ENCODE measurements around the gene SNAP25. TPM values are rescaled to one million over a fixed set of nuclear protein-coding genes. Genes with fewer than 3 reads are reported as not detected.

SNAP25 gene
- total RNA-seq, 1 donor from 2014 or later: 5.6 TPM

GRCh38 chr20:10179574-10180298, 38.9 kb upstream of the SNAP25 start:
- no peak overlapping the region for H3K4me3 ChIP-seq
- H3K36me3 ChIP-seq: no peaks in the 10 kb centered on the region
- H3K27me3 ChIP-seq: no peaks in the 10 kb centered on the region
- DNase-seq (ENCODE audit: extremely low spot score in 2 of 2): no peak
- H3K27ac ChIP-seq: no peak overlapping the region
- H3K4me1 ChIP-seq: no peaks in the 10 kb centered on the region
- intact Hi-C loops (cut with DNase I): no loop called here
- no peaks in the 10 kb centered on the region for H3K9me3 ChIP-seq
- TF ChIP-seq CTCF (IDR thresholded peaks at IDR 0.05) (no peak), POLR2A (IDR thresholded peaks at IDR 0.05) (no peak), POLR2AphosphoS5 (IDR thresholded peaks at IDR 0.05; ENCODE audit: insufficient read depth in 1 of 2, low read depth in 1 of 2) (no peak)

DNA sequence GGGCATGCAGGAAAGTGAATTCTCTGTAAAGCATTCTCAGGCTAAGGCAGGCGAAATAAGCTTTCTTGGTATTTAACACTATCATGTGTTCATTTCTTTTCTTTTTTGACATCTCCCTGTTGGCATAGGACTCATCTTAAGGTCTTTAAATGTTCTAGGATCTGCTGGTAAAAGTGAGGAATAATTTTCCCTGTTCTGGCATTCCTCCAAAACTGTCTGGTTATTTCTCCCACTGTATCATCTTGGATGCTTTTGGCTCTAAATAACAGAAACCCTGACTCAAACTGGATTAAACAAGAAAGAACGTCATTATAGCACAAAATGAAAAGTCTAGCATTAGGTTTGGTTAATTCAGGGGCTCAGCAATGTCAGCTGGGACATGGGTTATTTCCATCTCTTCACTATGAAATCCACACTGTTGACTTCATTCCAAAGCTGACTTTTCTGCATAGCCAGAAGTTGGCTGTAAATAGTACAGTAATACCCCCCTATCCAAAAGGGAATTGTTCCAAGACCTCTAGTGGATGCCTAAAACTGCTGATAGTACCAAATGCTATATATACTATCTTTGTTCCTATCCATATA, 37.9 kb upstream of the SNAP25 start:
- TF ChIP-seq CTCF (IDR thresholded peaks at IDR 0.05) (no peak), POLR2AphosphoS5 (IDR thresholded peaks at IDR 0.05; ENCODE audit: insufficient read depth in 1 of 2, low read depth in 1 of 2) (no peak), POLR2A (IDR thresholded peaks at IDR 0.05) (no peak)
- Histone ChIP-seq H3K27ac (no peak overlapping the region), H3K9me3 (peaks cover 4% of the 10 kb centered on the region), H3K36me3 (no peaks in the 10 kb centered on the region), H3K27me3 (no peaks in the 10 kb centered on the region), H3K4me3 (no peak overlapping the region), H3K4me1 (no peaks in the 10 kb centered on the region)
- intact Hi-C loops (cut with DNase I): no loop called here
- DNase-seq (ENCODE audit: extremely low spot score in 2 of 2): no peak

- TF ChIP-seq CTCF (IDR thresholded peaks at IDR 0.05): no peak
- no peak for TF ChIP-seq POLR2A (IDR thresholded peaks at IDR 0.05)
- no peak for TF ChIP-seq POLR2AphosphoS5 (IDR thresholded peaks at IDR 0.05; ENCODE audit: insufficient read depth in 1 of 2, low read depth in 1 of 2)
- H3K27me3 ChIP-seq: no peaks in the 10 kb centered on the region
- no peak overlapping the region for H3K27ac ChIP-seq
- no peak overlapping the region for H3K4me3 ChIP-seq
- no peaks in the 10 kb centered on the region for H3K4me1 ChIP-seq
- no peak for DNase-seq (ENCODE audit: extremely low spot score in 2 of 2)
- intact Hi-C loops (cut with DNase I): no loop called here
- peaks cover 5% of the 10 kb centered on the region for H3K9me3 ChIP-seq
- no peaks in the 10 kb centered on the region for H3K36me3 ChIP-seq
These were observed 32.7 kb upstream of the SNAP25 start for GRCh38 chr20:10185741-10186558.

- DNase-seq (ENCODE audit: extremely low spot score in 2 of 2): no peak
- TF ChIP-seq POLR2A (IDR thresholded peaks at IDR 0.05) (no peak), POLR2AphosphoS5 (IDR thresholded peaks at IDR 0.05; ENCODE audit: insufficient read depth in 1 of 2, low read depth in 1 of 2) (no peak), CTCF (IDR thresholded peaks at IDR 0.05) (no peak)
- H3K9me3 ChIP-seq: peaks cover 4% of the 10 kb centered on the region
- no peak overlapping the region for H3K27ac ChIP-seq
- no peaks in the 10 kb centered on the region for H3K36me3 ChIP-seq
- H3K27me3 ChIP-seq: no peaks in the 10 kb centered on the region
- no peaks in the 10 kb centered on the region for H3K4me1 ChIP-seq
- H3K4me3 ChIP-seq: no peak overlapping the region
- intact Hi-C loops (cut with DNase I): no loop called here
These were observed 28.2 kb upstream of the SNAP25 start for GRCh38 chr20:10190456-10190855.

Measured in vagina (tissue), 2 donors.